Activated CD4-positive, alpha-beta memory T cell treated with anti-CD3 and anti-CD28 coated beads, Interleukin-2, amount 10 ng/mL, durations not matched to agents 7 days and 5 days (primary cell): ENCODE results near the gene PDE1A. TPM values are rescaled to one million over a fixed set of nuclear protein-coding genes. Genes with fewer than 3 reads are reported as not detected.

Experiments
- CTCF ChIA-PET: fragments of 350-600 bp; sonication (Branson Sonifier 250); formaldehyde crosslinking; loops from one replicate; lab custom pipeline; 2021; ENCODE audit warnings: antibody characterized with exemption, inconsistent platforms; lab: Charles Lee
- POLR2A ChIA-PET: fragments of 350-600 bp; sonication (Branson Sonifier 250); formaldehyde crosslinking; loops from one replicate; lab custom pipeline; 2021; ENCODE audit warnings: antibody characterized with exemption; lab: Charles Lee
- DNase-seq: peaks from one replicate; pipeline ENCODE4 v3.0.0-alpha.2; 2020
- H3K27ac Mint-ChIP-seq: one replicate; pipeline ENCODE4 v1.8.0; 2021; ENCODE audit warnings: mild to moderate bottlenecking, mixed read lengths
- H3K27me3 Mint-ChIP-seq: one replicate; pipeline ENCODE4 v1.8.0; 2021; ENCODE audit warnings: mixed read lengths
- H3K36me3 Mint-ChIP-seq: one replicate; pipeline ENCODE4 v1.8.0; 2021; ENCODE audit warnings: low read depth, mixed read lengths
- H3K4me1 Mint-ChIP-seq: one replicate; pipeline ENCODE4 v1.8.0; 2021; ENCODE audit warnings: mixed read lengths
- H3K4me3 Mint-ChIP-seq: one replicate; pipeline ENCODE4 v1.8.0; 2021; ENCODE audit warnings: mild to moderate bottlenecking, mixed read lengths
- H3K9me3 Mint-ChIP-seq: one replicate; pipeline ENCODE4 v1.8.0; 2021; ENCODE audit warnings: mixed read lengths
- total RNA-seq, 2 experiments: library from RNA; stranded (reverse); gene quantifications; one replicate each; pipeline ENCODE4 v1.2.3, GENCODE V29; 2021

Gene PDE1A
- total RNA-seq, 2 experiments from 2014 or later = not detected

DNA sequence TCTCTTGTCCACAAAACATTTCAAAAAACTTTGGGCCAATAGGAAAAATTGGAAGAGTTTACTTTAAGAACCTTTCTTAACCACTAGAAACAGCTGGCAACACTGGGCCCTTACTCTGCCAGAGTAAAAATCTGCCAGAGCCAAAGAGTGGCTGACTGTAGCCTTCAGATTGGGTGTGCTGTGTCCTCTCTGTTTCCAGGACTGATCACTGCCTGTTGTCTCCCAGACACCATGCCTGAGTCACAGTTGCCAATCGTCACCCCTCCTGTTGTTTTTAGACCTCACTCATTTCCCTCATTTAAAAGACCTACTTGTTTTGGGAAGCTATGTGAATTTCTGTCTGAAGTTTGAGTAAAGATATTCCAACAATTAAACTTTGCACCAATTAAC lies 282.1 kb downstream of the PDE1A start:
- Mint-ChIP-seq H3K4me3 (no peak overlapping the region), H3K27ac (no peak overlapping the region), H3K27me3 (peaks cover 2% of the 10 kb centered on the region), H3K4me1 (no peaks in the 10 kb centered on the region), H3K9me3 (no peaks in the 10 kb centered on the region), H3K36me3 (no peaks in the 10 kb centered on the region)
- ChIA-PET POLR2A (no interaction called here), CTCF (no interaction called here)
- DNase-seq = no peak

GRCh38 chr2:182144041-182144775 lies 282.6 kb downstream of the PDE1A start:
- Mint-ChIP-seq H3K27me3 (peaks cover 2% of the 10 kb centered on the region), H3K27ac (no peak overlapping the region), H3K36me3 (no peaks in the 10 kb centered on the region), H3K4me3 (no peak overlapping the region), H3K9me3 (no peaks in the 10 kb centered on the region), H3K4me1 (no peaks in the 10 kb centered on the region)
- no peak for DNase-seq
- CTCF ChIA-PET = no interaction called here
- POLR2A ChIA-PET = no interaction called here

DNA sequence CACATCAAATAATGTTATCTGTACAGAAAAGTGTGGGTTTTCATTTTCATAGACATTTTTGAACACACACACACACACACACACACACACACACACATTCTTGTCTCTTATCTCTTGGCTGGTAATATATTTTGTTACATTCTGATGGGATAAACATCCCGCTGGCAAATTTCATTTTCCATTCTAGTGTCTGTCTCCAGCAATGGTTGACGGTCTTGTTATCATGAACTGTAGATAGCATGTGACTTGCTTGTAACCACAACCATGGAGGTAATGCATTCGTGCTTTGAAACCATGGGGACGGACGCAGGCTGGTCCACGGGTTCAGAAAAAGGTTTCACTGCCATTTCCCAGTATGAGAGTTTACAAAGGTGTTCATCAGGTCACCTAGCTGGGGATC lies 284.8 kb downstream of the PDE1A start:
- H3K4me3 Mint-ChIP-seq = no peak overlapping the region
- ChIA-PET CTCF (no interaction called here), POLR2A (no interaction called here)
- no peaks in the 10 kb centered on the region for H3K4me1 Mint-ChIP-seq
- no peaks in the 10 kb centered on the region for H3K9me3 Mint-ChIP-seq
- no peaks in the 10 kb centered on the region for H3K36me3 Mint-ChIP-seq
- DNase-seq = no peak
- no peak overlapping the region for H3K27ac Mint-ChIP-seq
- no peaks in the 10 kb centered on the region for H3K27me3 Mint-ChIP-seq

- Mint-ChIP-seq H3K9me3 (no peaks in the 10 kb centered on the region), H3K27ac (no peak overlapping the region), H3K4me1 (no peaks in the 10 kb centered on the region), H3K27me3 (peaks cover 3% of the 10 kb centered on the region), H3K4me3 (no peak overlapping the region), H3K36me3 (no peaks in the 10 kb centered on the region)
- ChIA-PET POLR2A (no interaction called here), CTCF (no interaction called here)
- DNase-seq = no peak
Measured at GRCh38 chr2:182134201-182134600, 292.6 kb downstream of the PDE1A start.

DNA sequence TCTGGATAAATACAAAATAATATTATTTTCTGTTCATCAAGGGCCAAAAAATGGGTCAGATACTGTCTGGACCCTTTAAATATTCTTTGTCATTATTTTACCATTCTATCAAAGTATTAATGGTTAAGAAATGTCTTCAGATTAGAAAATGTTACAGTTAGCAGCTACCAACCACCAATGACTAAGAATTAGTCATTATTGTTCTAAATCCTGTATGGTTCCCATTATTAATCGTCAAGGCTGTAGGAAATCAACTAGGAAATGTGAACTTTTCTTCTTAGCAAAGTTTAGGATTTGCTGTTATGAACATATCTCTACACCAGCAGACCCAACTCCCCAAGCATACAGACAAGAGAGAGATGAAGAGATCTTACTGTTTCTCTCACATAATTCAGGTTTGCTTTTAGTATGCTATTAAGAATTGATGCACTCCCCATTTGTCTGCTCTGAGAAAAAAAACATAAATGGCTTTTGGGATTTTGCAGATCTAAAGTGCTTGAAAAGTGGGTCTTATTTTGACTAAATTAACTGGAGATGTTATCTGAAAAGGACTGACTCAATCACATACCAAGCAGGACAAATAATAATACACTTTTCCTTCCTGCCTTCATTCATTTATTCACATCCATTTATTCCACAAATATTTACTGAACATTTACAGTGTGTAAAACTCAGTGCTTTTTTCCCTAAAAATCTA lies 293.5 kb downstream of the PDE1A start:
- H3K4me3 Mint-ChIP-seq = no peak overlapping the region
- ChIA-PET POLR2A (no interaction called here), CTCF (no interaction called here)
- DNase-seq = no peak
- no peaks in the 10 kb centered on the region for H3K4me1 Mint-ChIP-seq
- H3K27ac Mint-ChIP-seq = no peak overlapping the region
- peaks cover 3% of the 10 kb centered on the region for H3K27me3 Mint-ChIP-seq
- no peaks in the 10 kb centered on the region for H3K36me3 Mint-ChIP-seq
- no peaks in the 10 kb centered on the region for H3K9me3 Mint-ChIP-seq

GRCh38 chr2:182132605-182133004 lies 294.2 kb downstream of the PDE1A start:
- CTCF ChIA-PET = no interaction called here
- no peaks in the 10 kb centered on the region for H3K9me3 Mint-ChIP-seq
- H3K27me3 Mint-ChIP-seq = peaks cover 3% of the 10 kb centered on the region
- H3K27ac Mint-ChIP-seq = no peak overlapping the region
- no peak overlapping the region for H3K4me3 Mint-ChIP-seq
- H3K4me1 Mint-ChIP-seq = no peaks in the 10 kb centered on the region
- POLR2A ChIA-PET = no interaction called here
- no peak for DNase-seq
- no peaks in the 10 kb centered on the region for H3K36me3 Mint-ChIP-seq

- Mint-ChIP-seq H3K4me1 (no peaks in the 10 kb centered on the region), H3K4me3 (no peak overlapping the region), H3K9me3 (no peaks in the 10 kb centered on the region), H3K27me3 (peaks cover 3% of the 10 kb centered on the region), H3K36me3 (no peaks in the 10 kb centered on the region), H3K27ac (no peak overlapping the region)
- no peak for DNase-seq
- ChIA-PET CTCF (no interaction called here), POLR2A (no interaction called here)
Measured at GRCh38 chr2:182128821-182129707, 297.8 kb downstream of the PDE1A start.

- Mint-ChIP-seq H3K36me3 (no peaks in the 10 kb centered on the region), H3K27me3 (no peaks in the 10 kb centered on the region), H3K9me3 (no peaks in the 10 kb centered on the region), H3K4me3 (no peak overlapping the region), H3K27ac (no peak overlapping the region), H3K4me1 (no peaks in the 10 kb centered on the region)
- POLR2A ChIA-PET = no interaction called here
- no peak for DNase-seq
- CTCF ChIA-PET = no interaction called here
Measured at GRCh38 chr2:182117196-182117595, 309.6 kb downstream of the PDE1A start.

DNA sequence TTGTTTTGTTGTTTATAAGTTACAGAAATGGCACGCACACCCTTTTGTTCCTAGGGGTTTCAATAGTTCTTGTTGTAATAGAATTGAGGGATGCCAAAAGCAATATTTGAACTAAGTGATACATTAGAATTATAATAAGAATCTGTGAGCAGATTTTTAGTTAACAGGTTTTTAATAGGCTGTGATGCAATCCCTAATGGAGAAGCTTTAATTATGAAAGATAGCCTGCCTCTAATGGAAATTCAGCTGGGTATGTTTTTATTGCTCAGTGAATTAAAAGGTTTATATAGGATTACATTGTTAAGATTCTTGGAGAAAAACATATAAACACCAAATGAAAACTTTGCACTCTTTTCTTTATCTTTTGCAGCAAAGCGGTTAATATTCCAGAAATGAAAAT lies 310.1 kb downstream of the PDE1A start:
- no peaks in the 10 kb centered on the region for H3K9me3 Mint-ChIP-seq
- H3K36me3 Mint-ChIP-seq = no peaks in the 10 kb centered on the region
- DNase-seq = no peak
- no peaks in the 10 kb centered on the region for H3K27me3 Mint-ChIP-seq
- H3K4me3 Mint-ChIP-seq = no peak overlapping the region
- POLR2A ChIA-PET = no interaction called here
- CTCF ChIA-PET = no interaction called here
- no peak overlapping the region for H3K27ac Mint-ChIP-seq
- no peaks in the 10 kb centered on the region for H3K4me1 Mint-ChIP-seq

- no peak overlapping the region for H3K4me3 Mint-ChIP-seq
- H3K27me3 Mint-ChIP-seq = no peaks in the 10 kb centered on the region
- no peaks in the 10 kb centered on the region for H3K36me3 Mint-ChIP-seq
- no peaks in the 10 kb centered on the region for H3K4me1 Mint-ChIP-seq
- no peak for DNase-seq
- H3K9me3 Mint-ChIP-seq = no peaks in the 10 kb centered on the region
- H3K27ac Mint-ChIP-seq = no peak overlapping the region
- CTCF ChIA-PET = no interaction called here
- POLR2A ChIA-PET = no interaction called here
Measured at GRCh38 chr2:182115258-182115657, 311.6 kb downstream of the PDE1A start.

- H3K9me3 Mint-ChIP-seq = no peaks in the 10 kb centered on the region
- no peaks in the 10 kb centered on the region for H3K36me3 Mint-ChIP-seq
- no peak overlapping the region for H3K4me3 Mint-ChIP-seq
- DNase-seq = no peak
- ChIA-PET POLR2A (no interaction called here), CTCF (no interaction called here)
- peaks cover 2% of the 10 kb centered on the region for H3K27me3 Mint-ChIP-seq
- H3K4me1 Mint-ChIP-seq = no peaks in the 10 kb centered on the region
- H3K27ac Mint-ChIP-seq = no peak overlapping the region
Measured at GRCh38 chr2:182113334-182113733, 313.5 kb downstream of the PDE1A start.

DNA sequence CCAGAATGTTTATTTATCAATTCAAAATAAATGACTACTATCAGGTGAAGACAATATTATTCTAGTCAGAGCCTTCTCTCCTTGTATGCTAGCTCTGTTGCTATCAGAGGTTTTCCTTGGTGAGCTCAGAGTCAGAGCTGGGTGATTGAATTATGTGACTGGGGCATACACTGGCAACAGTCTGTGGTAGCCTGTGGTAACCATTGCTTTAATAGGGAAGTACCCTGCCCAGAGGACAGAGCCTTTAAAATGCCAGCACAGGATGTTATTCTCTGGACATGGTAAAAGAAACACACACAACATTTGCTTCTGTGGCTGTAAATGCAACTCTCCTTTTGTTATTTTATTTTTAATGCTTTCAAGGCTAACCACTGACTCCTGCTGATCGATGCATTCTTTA lies 316.5 kb downstream of the PDE1A start:
- Mint-ChIP-seq H3K27me3 (peaks cover 2% of the 10 kb centered on the region), H3K36me3 (no peaks in the 10 kb centered on the region), H3K4me1 (no peaks in the 10 kb centered on the region), H3K4me3 (no peak overlapping the region), H3K27ac (no peak overlapping the region), H3K9me3 (no peaks in the 10 kb centered on the region)
- no peak for DNase-seq
- CTCF ChIA-PET = no interaction called here
- POLR2A ChIA-PET = no interaction called here

DNA sequence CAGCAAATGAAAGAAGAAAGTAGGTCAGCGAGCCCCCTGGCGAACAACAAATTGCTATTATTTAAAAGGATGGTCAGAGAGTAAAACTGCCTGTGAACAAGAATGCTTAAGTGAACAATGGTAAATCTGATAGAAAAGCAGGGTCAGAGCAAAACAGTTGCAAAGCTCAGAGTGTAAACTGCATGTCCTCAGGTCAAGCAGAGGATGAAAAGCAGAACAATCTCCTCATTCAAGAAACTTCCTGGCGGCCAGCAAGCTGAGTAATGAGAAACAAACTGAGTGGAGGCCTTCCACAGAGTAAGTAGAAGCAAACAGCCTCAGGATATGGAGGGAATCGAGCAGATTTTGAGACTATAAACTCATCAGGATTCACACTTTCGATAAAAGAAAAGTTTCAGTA lies 323.3 kb downstream of the PDE1A start:
- ChIA-PET POLR2A (no interaction called here), CTCF (no interaction called here)
- no peaks in the 10 kb centered on the region for H3K9me3 Mint-ChIP-seq
- peaks cover 2% of the 10 kb centered on the region for H3K27me3 Mint-ChIP-seq
- H3K4me3 Mint-ChIP-seq = no peak overlapping the region
- no peaks in the 10 kb centered on the region for H3K4me1 Mint-ChIP-seq
- no peak overlapping the region for H3K27ac Mint-ChIP-seq
- no peak for DNase-seq
- H3K36me3 Mint-ChIP-seq = no peaks in the 10 kb centered on the region
